GM23338 (cell line): ENCODE measurements around the gene HTR1B. TPM values are rescaled to one million over a fixed set of nuclear protein-coding genes. Genes with fewer than 3 reads are reported as not detected.

Experiments used
- ATAC-seq: fragments of 200-7000 bp; cut with Tn5 transposase; 3 replicates; pipeline ENCODE4 v1.9.1; 2020
- DNase-seq: peaks from one replicate; pipeline ENCODE4 v3.0.0-alpha.2; 2015; ENCODE audit warnings: low spot score
- H2AFZ ChIP-seq: fragments of 200-600 bp; sonication (generic); 2 replicates; pipeline ENCODE4 v1.8.0; 2016; ENCODE audit warnings: antibody characterized with exemption, mild to moderate bottlenecking, moderate library complexity
- H3F3A ChIP-seq: fragments of 200-600 bp; sonication (generic); replicated peaks from 2 replicates; pipeline ENCODE4 v1.8.0; 2017; ENCODE audit warnings: antibody characterized with exemption, mixed run types, low read depth
- H3K27ac ChIP-seq: fragments of 200-600 bp; sonication (generic); 2 replicates; pipeline ENCODE4 v1.6.1; 2016; ENCODE audit warnings: low read depth
- H3K27me3 ChIP-seq: fragments of 200-600 bp; sonication (generic); 2 replicates; pipeline ENCODE4 v1.8.0; 2016; ENCODE audit warnings: mild to moderate bottlenecking, mixed run types, moderate library complexity; ENCODE audit not compliant: insufficient read depth
- H3K36me3 ChIP-seq: fragments of 200-600 bp; sonication (generic); 2 replicates; pipeline ENCODE4 v1.8.0; 2016; ENCODE audit warnings: mild to moderate bottlenecking; ENCODE audit not compliant: insufficient read depth
- H3K4me1 ChIP-seq: fragments of 200-600 bp; sonication (generic); 2 replicates; pipeline ENCODE4 v1.8.0; 2016; ENCODE audit warnings: mild to moderate bottlenecking, moderate library complexity; ENCODE audit not compliant: insufficient read depth
- H3K4me2 ChIP-seq: fragments of 200-600 bp; sonication (generic); 2 replicates; pipeline ENCODE4 v1.7.1; 2017; ENCODE audit warnings: mixed run types
- H3K4me3 ChIP-seq: fragments of 200-600 bp; sonication (generic); 2 replicates; pipeline ENCODE4 v1.6.1; 2016; ENCODE audit warnings: mixed run types
- H3K79me2 ChIP-seq: fragments of 200-600 bp; sonication (generic); replicated peaks from 2 replicates; pipeline ENCODE4 v1.8.0; 2017; ENCODE audit warnings: mild to moderate bottlenecking; ENCODE audit not compliant: insufficient read depth
- H3K9me2 ChIP-seq: fragments of 200-600 bp; sonication (generic); 2 replicates; pipeline ENCODE4 v1.8.0; 2017; ENCODE audit not compliant: insufficient read depth
- H4K20me1 ChIP-seq: fragments of 200-600 bp; sonication (generic); replicated peaks from 2 replicates; pipeline ENCODE4 v1.8.0; 2017; ENCODE audit warnings: mild to moderate bottlenecking; ENCODE audit not compliant: insufficient read depth
- H3K27ac Mint-ChIP-seq: 2 replicates; pipeline ENCODE4 v1.8.0; 2020; ENCODE audit warnings: inconsistent platforms, mild to moderate bottlenecking, moderate library complexity, mixed read lengths
- H3K27me3 Mint-ChIP-seq: 3 replicates; pipeline ENCODE4 v1.8.0; 2022; ENCODE audit warnings: low read depth, mild to moderate bottlenecking, moderate library complexity, mixed read lengths, inconsistent platforms; ENCODE audit not compliant: insufficient read depth, poor library complexity
- H3K36me3 Mint-ChIP-seq: 3 replicates; pipeline ENCODE4 v1.8.0; 2021; ENCODE audit warnings: low read depth, mild to moderate bottlenecking, inconsistent platforms, moderate library complexity, mixed read lengths
- H3K4me1 Mint-ChIP-seq: 3 replicates; pipeline ENCODE4 v1.8.0; 2020; ENCODE audit warnings: mild to moderate bottlenecking, inconsistent platforms, mixed read lengths
- H3K4me3 Mint-ChIP-seq: 3 replicates; pipeline ENCODE4 v1.8.0; 2021; ENCODE audit warnings: moderate library complexity, mild to moderate bottlenecking, inconsistent platforms, mixed read lengths
- H3K9me3 Mint-ChIP-seq: 3 replicates; pipeline ENCODE4 v1.8.0; 2020; ENCODE audit warnings: moderate library complexity, mild to moderate bottlenecking, inconsistent platforms, mixed read lengths
- EZH2phosphoT487 ChIP-seq: fragments of 200-600 bp; sonication (generic); IDR thresholded peaks from one replicate; pipeline ENCODE4 v1.8.1; 2018; ENCODE audit warnings: antibody characterized with exemption; ENCODE audit not compliant: unreplicated experiment
- JUNB ChIP-seq: IDR thresholded peaks from one replicate; pipeline ENCODE4 v1.6.1; 2016; ENCODE audit warnings: antibody characterized with exemption; ENCODE audit not compliant: unreplicated experiment
- POLR2AphosphoS5 ChIP-seq: IDR thresholded peaks from 2 replicates; pipeline ENCODE4 v1.6.1; 2016; ENCODE audit warnings: antibody characterized with exemption, low read depth
- STAT1 ChIP-seq: IDR thresholded peaks from one replicate; pipeline ENCODE4 v1.6.1; 2016; ENCODE audit warnings: antibody characterized with exemption; ENCODE audit not compliant: unreplicated experiment
- ZNF331 ChIP-seq: fragments of 250-450 bp; sonication (Bioruptor Pico); IDR thresholded peaks from 2 replicates; pipeline ENCODE4 v1.5.0; 2020; ENCODE audit warnings: low read depth, mild to moderate bottlenecking, moderate library complexity
- polyA plus RNA-seq: library from polyadenylated mRNA; unstranded; fragments of >200 nt; fragmentation: Nextera tagmentation; extraction: Ambion mirVana; gene quantifications from 2 replicates; pipeline ENCODE4 v1.2.1, GENCODE V29; 2016
- total RNA-seq: library from RNA; depleted of rRNA; stranded (reverse); fragments of >200 nt; shearing (Covaris generic); gene quantifications from 2 replicates; pipeline ENCODE4 v1.2.3, GENCODE V29; 2014
- TF ChIP-seq, protein P1 (sequence below): IDR thresholded peaks from one replicate; pipeline ENCODE4 v1.6.1; 2018; ENCODE audit warnings: antibody characterized with exemption; ENCODE audit not compliant: unreplicated experiment
- TF ChIP-seq, protein P2 (sequence below): fragments of 250-450 bp; sonication (Bioruptor Pico); IDR thresholded peaks from 2 replicates; pipeline ENCODE4 v1.5.0; 2020; ENCODE audit warnings: mild to moderate bottlenecking, moderate library complexity

The HTR1B gene
- total and polyA plus RNA-seq, 2 experiments from 2014 or later, result 0.19 to 0.21 TPM

DNA sequence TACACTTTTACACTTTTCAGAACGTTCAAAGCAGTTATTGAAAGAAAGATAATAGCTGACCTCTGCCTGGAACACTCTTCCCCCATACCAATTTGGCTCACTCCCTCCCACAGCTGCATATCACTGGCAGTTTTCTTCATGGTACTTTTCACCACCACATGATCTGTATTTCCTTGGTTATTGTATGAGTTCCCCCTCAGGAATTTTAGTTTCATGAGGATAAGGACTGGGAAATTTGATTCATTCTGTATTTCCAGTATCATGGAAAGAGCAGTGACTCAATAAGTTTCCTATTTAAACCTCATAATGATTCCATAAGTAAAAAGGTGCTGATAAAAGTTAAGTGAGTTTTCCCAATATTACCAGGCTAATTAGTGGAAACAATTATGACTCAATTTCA lies 16.0 kb downstream of the HTR1B start (continued):
- TF ChIP-seq, protein P1, sequence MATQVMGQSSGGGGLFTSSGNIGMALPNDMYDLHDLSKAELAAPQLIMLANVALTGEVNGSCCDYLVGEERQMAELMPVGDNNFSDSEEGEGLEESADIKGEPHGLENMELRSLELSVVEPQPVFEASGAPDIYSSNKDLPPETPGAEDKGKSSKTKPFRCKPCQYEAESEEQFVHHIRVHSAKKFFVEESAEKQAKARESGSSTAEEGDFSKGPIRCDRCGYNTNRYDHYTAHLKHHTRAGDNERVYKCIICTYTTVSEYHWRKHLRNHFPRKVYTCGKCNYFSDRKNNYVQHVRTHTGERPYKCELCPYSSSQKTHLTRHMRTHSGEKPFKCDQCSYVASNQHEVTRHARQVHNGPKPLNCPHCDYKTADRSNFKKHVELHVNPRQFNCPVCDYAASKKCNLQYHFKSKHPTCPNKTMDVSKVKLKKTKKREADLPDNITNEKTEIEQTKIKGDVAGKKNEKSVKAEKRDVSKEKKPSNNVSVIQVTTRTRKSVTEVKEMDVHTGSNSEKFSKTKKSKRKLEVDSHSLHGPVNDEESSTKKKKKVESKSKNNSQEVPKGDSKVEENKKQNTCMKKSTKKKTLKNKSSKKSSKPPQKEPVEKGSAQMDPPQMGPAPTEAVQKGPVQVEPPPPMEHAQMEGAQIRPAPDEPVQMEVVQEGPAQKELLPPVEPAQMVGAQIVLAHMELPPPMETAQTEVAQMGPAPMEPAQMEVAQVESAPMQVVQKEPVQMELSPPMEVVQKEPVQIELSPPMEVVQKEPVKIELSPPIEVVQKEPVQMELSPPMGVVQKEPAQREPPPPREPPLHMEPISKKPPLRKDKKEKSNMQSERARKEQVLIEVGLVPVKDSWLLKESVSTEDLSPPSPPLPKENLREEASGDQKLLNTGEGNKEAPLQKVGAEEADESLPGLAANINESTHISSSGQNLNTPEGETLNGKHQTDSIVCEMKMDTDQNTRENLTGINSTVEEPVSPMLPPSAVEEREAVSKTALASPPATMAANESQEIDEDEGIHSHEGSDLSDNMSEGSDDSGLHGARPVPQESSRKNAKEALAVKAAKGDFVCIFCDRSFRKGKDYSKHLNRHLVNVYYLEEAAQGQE, result no peak
- TF ChIP-seq ZNF331 (CRISPR knock-in tag), result no peak
- no peak for TF ChIP-seq POLR2AphosphoS5
- TF ChIP-seq, protein P2, sequence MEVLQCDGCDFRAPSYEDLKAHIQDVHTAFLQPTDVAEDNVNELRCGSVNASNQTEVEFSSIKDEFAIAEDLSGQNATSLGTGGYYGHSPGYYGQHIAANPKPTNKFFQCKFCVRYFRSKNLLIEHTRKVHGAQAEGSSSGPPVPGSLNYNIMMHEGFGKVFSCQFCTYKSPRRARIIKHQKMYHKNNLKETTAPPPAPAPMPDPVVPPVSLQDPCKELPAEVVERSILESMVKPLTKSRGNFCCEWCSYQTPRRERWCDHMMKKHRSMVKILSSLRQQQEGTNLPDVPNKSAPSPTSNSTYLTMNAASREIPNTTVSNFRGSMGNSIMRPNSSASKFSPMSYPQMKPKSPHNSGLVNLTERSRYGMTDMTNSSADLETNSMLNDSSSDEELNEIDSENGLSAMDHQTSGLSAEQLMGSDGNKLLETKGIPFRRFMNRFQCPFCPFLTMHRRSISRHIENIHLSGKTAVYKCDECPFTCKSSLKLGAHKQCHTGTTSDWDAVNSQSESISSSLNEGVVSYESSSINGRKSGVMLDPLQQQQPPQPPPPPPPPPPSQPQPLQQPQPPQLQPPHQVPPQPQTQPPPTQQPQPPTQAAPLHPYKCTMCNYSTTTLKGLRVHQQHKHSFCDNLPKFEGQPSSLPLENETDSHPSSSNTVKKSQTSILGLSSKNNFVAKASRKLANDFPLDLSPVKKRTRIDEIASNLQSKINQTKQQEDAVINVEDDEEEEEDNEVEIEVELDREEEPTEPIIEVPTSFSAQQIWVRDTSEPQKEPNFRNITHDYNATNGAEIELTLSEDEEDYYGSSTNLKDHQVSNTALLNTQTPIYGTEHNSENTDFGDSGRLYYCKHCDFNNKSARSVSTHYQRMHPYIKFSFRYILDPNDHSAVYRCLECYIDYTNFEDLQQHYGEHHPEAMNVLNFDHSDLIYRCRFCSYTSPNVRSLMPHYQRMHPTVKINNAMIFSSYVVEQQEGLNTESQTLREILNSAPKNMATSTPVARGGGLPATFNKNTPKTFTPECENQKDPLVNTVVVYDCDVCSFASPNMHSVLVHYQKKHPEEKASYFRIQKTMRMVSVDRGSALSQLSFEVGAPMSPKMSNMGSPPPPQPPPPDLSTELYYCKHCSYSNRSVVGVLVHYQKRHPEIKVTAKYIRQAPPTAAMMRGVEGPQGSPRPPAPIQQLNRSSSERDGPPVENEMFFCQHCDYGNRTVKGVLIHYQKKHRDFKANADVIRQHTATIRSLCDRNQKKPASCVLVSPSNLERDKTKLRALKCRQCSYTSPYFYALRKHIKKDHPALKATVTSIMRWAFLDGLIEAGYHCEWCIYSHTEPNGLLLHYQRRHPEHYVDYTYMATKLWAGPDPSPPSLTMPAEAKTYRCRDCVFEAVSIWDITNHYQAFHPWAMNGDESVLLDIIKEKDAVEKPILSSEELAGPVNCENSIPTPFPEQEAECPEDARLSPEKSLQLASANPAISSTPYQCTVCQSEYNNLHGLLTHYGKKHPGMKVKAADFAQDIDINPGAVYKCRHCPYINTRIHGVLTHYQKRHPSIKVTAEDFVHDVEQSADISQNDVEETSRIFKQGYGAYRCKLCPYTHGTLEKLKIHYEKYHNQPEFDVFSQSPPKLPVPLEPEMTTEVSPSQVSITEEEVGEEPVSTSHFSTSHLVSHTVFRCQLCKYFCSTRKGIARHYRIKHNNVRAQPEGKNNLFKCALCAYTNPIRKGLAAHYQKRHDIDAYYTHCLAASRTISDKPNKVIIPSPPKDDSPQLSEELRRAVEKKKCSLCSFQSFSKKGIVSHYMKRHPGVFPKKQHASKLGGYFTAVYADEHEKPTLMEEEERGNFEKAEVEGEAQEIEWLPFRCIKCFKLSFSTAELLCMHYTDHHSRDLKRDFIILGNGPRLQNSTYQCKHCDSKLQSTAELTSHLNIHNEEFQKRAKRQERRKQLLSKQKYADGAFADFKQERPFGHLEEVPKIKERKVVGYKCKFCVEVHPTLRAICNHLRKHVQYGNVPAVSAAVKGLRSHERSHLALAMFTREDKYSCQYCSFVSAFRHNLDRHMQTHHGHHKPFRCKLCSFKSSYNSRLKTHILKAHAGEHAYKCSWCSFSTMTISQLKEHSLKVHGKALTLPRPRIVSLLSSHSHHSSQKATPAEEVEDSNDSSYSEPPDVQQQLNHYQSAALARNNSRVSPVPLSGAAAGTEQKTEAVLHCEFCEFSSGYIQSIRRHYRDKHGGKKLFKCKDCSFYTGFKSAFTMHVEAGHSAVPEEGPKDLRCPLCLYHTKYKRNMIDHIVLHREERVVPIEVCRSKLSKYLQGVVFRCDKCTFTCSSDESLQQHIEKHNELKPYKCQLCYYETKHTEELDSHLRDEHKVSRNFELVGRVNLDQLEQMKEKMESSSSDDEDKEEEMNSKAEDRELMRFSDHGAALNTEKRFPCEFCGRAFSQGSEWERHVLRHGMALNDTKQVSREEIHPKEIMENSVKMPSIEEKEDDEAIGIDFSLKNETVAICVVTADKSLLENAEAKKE, result no peak
- no peak for TF ChIP-seq STAT1
- TF ChIP-seq EZH2phosphoT487, result no peak

DNA sequence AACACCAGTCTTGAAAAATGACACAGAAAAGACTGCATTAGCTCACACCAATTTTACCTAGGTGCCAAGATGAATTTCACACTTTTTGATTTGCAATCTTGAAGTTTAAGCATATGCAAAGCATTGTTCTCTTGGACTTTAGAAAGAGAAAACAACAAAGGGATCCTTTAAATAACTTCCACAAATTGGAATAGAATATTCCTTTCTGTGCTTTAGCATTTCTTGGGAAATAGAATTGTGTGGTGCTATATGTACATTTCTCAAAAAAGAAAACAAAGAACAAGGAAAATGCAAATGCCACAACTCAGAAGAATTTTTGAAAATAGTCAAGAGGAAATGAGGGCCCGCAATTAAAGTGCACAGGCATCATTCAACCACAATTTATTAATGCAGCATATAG lies 17.0 kb downstream of the HTR1B start:
- H3K27me3 Mint-ChIP-seq, result no peaks in the 10 kb centered on the region
- H3K27ac Mint-ChIP-seq, result no peak overlapping the region
- H3K4me3 Mint-ChIP-seq, result no peak overlapping the region
- no peak overlapping the region for H3K4me3 ChIP-seq
- H3K4me1 Mint-ChIP-seq, result peaks cover 13% of the 10 kb centered on the region; the same call in 2 of the 3 replicates
- H3K79me2 ChIP-seq, result no peaks in the 10 kb centered on the region
- no peaks in the 10 kb centered on the region for H3K36me3 ChIP-seq
- H3K9me3 Mint-ChIP-seq, result no peaks in the 10 kb centered on the region
- no peaks in the 10 kb centered on the region for H4K20me1 ChIP-seq
- 0 out of 2 replicates have a peak overlapping the region, but pooled peaks have one; percentile 6 for H3K4me2 ChIP-seq
- no peaks in the 10 kb centered on the region for H3K36me3 Mint-ChIP-seq
- no peaks in the 10 kb centered on the region for H3K27me3 ChIP-seq
- H3K27ac ChIP-seq, result no peak overlapping the region
- DNase-seq (no peak), ATAC-seq (no peak)
- no peak overlapping the region for H2AFZ ChIP-seq
- H3K4me1 ChIP-seq, result peaks cover 16% of the 10 kb centered on the region
- H3F3A ChIP-seq, result no peaks in the 10 kb centered on the region
- no peaks in the 10 kb centered on the region for H3K9me2 ChIP-seq
- TF ChIP-seq EZH2phosphoT487 (no peak), JUNB (no peak)
- TF ChIP-seq, protein P2, result no peak
